ENCODE measurements around the gene SLAIN1.

SLAIN1 gene

DNA sequence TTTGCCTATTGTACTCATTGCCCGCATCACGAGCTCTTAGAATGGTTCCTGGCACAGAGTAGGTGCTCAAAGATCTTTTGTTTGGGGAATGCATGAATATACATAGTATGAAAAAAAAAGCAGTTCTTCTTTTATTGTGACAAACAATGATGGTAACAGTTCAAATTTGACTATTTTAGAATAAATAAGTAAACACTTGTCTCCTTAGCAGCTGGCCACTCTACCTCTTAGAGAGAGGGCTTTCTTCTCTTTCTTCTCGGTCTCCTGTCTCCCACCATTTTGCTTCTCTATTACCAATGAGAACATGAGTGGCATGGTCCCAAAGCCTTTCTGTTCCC lies 639 bp upstream of the SLAIN1 start:
- H3K9me3 Mint-ChIP-seq (ENCODE audit: low read depth) = no peaks in the 10 kb centered on the region
- H3K4me1 Mint-ChIP-seq (ENCODE audit: low read depth) = peaks cover 39% of the 10 kb centered on the region
- no peaks in the 10 kb centered on the region for H3K27me3 Mint-ChIP-seq
- H3K4me3 Mint-ChIP-seq = peak overlapping the region; percentile 89
- H3K27ac Mint-ChIP-seq = peak overlapping the region; percentile 46
- no peaks in the 10 kb centered on the region for H3K36me3 Mint-ChIP-seq

DNA sequence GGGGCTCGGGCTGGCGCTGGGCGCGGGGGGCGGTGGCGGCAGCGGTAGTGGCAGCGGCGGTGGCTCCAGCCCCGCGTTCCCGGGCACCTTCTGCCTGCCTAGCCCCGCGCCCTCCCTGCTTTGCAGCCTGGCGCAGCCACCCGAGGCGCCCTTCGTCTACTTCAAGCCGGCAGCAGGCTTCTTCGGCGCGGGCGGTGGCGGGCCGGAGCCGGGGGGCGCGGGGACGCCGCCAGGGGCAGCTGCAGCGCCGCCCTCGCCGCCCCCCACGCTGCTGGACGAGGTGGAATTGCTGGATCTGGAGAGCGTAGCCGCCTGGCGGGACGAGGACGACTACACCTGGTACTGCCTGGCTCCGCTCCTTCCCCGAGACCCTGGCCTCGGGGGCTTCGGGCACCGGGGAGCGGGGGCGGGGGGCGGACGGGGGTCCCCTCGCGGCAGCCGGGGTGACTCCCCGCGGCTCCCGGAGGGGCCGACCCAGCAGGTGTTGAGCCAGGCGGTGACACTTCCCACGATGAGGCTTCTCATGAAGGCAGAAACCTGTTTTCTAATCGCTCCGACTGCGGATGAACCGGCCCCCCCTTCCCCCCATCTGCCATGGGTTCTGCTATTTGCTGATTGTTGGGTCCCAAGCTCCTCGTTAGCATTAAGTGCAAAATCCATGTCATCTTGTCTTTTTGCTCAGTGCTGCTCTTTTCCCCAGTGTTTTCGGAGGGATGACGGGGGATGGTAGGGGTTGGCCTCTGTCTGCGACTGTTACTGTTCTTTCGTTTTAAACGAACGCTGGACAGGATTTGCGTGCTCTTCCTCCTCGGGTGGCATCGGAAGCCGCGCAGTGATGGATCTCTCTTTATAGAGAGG lies 943 bp downstream of the SLAIN1 start:
- Mint-ChIP-seq H3K4me3 (peak overlapping the region; percentile 99), H3K9me3 (ENCODE audit: low read depth) (no peaks in the 10 kb centered on the region), H3K4me1 (ENCODE audit: low read depth) (peaks cover 49% of the 10 kb centered on the region), H3K27ac (peak overlapping the region; percentile 92), H3K36me3 (no peaks in the 10 kb centered on the region), H3K27me3 (no peaks in the 10 kb centered on the region)

GRCh38 chr13:77699059-77699680 lies 1.7 kb downstream of the SLAIN1 start:
- Mint-ChIP-seq H3K27ac (peak overlapping the region; percentile 92), H3K4me1 (ENCODE audit: low read depth) (peaks cover 49% of the 10 kb centered on the region), H3K4me3 (peak overlapping the region; percentile 99)

DNA sequence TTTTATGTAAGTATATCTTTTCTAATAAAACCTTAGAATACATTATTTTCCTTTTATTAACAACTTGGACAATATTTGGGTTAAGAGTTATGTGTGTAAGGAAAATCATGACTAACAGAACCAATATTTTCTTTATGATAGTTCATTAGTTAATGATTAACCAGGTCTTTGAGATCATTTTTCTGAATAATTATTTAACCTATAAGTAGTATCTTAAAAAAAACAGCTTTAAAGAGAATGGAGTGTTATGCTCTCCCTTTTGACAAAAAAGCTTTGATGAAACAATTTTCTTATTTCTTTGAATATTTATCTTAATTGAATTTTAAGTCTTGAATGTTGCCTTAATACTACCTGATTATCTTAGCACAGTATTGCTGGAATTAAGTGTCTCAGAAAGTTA lies 3.8 kb downstream of the SLAIN1 start:
- Mint-ChIP-seq H3K9me3 (ENCODE audit: low read depth) (no peaks in the 10 kb centered on the region), H3K4me3 (no peak overlapping the region), H3K27me3 (no peaks in the 10 kb centered on the region), H3K36me3 (peaks cover 7% of the 10 kb centered on the region), H3K4me1 (ENCODE audit: low read depth) (peaks cover 49% of the 10 kb centered on the region), H3K27ac (no peak overlapping the region)

More at GRCh38 chr13:77699059-77699680, 1.7 kb downstream of the SLAIN1 start:
- H3K27me3 Mint-ChIP-seq = no peaks in the 10 kb centered on the region
- no peaks in the 10 kb centered on the region for H3K36me3 Mint-ChIP-seq
- H3K9me3 Mint-ChIP-seq (ENCODE audit: low read depth) = no peaks in the 10 kb centered on the region

DNA sequence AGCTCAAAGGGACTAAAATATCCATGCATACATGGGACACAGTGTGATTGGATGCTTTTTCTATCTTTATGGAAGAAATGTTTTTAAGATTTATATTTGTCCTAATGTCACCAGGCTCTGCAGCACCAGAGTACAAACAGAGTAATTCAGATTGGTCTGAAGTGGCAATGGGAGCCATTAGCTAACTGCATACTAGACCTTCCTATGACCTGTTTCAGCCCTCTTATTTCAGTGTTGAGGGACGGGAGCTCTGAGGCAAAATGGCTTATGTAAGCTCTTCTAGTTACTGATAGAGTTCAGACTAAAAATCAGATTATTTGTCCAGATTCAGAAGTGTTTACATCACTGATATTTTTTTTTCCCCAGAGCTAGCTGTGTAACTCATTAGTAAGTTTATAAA lies 4.9 kb downstream of the SLAIN1 start:
- H3K9me3 Mint-ChIP-seq (ENCODE audit: low read depth) = peaks cover 5% of the 10 kb centered on the region
- H3K4me3 Mint-ChIP-seq = no peak overlapping the region

DNA sequence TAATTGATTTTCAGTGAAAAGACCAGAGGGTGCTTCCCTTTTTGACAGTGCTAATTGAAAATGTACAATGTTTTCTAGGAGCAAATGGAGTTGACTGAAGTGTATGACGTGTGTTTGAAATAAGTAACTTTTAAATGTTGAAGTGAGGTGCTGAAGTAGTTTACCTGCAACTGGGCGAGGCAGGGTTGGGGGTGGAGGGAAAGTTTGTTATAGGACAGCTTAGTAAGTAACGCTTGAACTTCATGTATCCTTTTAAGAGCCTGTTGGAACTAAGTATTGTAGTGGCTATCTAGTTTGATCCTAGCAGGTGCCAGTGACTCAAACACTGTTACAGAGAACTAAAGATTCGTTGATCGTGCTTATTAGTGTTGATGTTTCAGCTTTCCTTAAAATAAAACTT lies 5.9 kb downstream of the SLAIN1 start:
- Mint-ChIP-seq H3K27me3 (no peaks in the 10 kb centered on the region), H3K9me3 (ENCODE audit: low read depth) (peaks cover 9% of the 10 kb centered on the region), H3K27ac (no peak overlapping the region), H3K4me1 (ENCODE audit: low read depth) (peaks cover 43% of the 10 kb centered on the region), H3K4me3 (no peak overlapping the region), H3K36me3 (peaks cover 27% of the 10 kb centered on the region)

More for the DNA sequence above, 4.9 kb downstream of the SLAIN1 start:
- Mint-ChIP-seq H3K27ac (no peak overlapping the region), H3K27me3 (no peaks in the 10 kb centered on the region), H3K4me1 (ENCODE audit: low read depth) (peaks cover 43% of the 10 kb centered on the region), H3K36me3 (peaks cover 17% of the 10 kb centered on the region)

GRCh38 chr13:77714119-77714755 lies 16.8 kb downstream of the SLAIN1 start:
- H3K9me3 Mint-ChIP-seq (ENCODE audit: low read depth) = peaks cover 9% of the 10 kb centered on the region
- peaks cover 50% of the 10 kb centered on the region for H3K4me1 Mint-ChIP-seq (ENCODE audit: low read depth)
- H3K36me3 Mint-ChIP-seq = peaks cover 13% of the 10 kb centered on the region
- no peaks in the 10 kb centered on the region for H3K27me3 Mint-ChIP-seq
- H3K4me3 Mint-ChIP-seq = no peak overlapping the region
- no peak overlapping the region for H3K27ac Mint-ChIP-seq

GRCh38 chr13:77715233-77715891 lies 17.9 kb downstream of the SLAIN1 start:
- H3K36me3 Mint-ChIP-seq = peaks cover 10% of the 10 kb centered on the region
- H3K4me1 Mint-ChIP-seq (ENCODE audit: low read depth) = peaks cover 50% of the 10 kb centered on the region
- H3K27ac Mint-ChIP-seq = peak overlapping the region; percentile 7
- H3K4me3 Mint-ChIP-seq = no peak overlapping the region
- no peaks in the 10 kb centered on the region for H3K27me3 Mint-ChIP-seq
- H3K9me3 Mint-ChIP-seq (ENCODE audit: low read depth) = peaks cover 9% of the 10 kb centered on the region

DNA sequence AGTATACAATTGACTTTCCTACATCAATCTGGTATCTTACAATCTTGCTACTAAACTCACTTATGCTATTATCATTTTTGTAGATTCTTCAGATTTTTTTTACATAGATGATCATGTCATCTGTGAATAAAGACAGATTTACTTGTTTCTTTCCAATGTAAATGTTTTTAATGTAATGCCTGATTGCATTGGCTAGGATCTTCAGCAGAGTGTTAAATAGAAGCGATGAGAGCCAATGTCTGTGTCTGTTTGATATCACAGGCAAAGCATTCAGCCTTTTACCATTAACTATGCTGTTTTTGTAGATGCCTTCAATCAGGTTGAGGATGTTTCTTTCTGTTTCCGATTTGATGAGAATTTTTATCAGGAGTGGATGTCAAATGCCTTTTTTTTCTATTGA lies 19.2 kb downstream of the SLAIN1 start:
- peaks cover 56% of the 10 kb centered on the region for H3K4me1 Mint-ChIP-seq (ENCODE audit: low read depth)
- peaks cover 7% of the 10 kb centered on the region for H3K9me3 Mint-ChIP-seq (ENCODE audit: low read depth)
- H3K27ac Mint-ChIP-seq = no peak overlapping the region
- H3K36me3 Mint-ChIP-seq = peaks cover 16% of the 10 kb centered on the region
- H3K4me3 Mint-ChIP-seq = no peak overlapping the region
- no peaks in the 10 kb centered on the region for H3K27me3 Mint-ChIP-seq

DNA sequence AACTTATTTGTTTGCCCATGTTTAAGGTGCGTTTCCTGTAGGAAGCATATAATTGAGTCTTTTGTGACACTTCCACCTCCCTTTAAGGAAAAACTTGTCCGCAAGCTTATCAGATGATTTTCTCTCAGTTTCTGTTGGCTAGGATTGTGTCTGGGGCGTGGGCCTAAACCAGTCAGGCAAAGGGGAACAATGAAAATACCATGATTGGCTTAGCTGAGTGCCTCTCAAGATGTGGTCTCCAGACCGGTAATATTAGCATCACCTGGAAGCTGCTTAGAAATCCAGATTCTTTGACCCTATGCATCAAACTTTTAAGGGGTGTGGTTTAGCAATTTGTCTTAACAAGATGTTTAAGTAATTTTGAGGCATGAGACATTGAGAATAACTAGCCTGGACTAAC lies 20.0 kb downstream of the SLAIN1 start:
- H3K9me3 Mint-ChIP-seq (ENCODE audit: low read depth) = no peaks in the 10 kb centered on the region
- peaks cover 52% of the 10 kb centered on the region for H3K4me1 Mint-ChIP-seq (ENCODE audit: low read depth)
- no peaks in the 10 kb centered on the region for H3K27me3 Mint-ChIP-seq

DNA sequence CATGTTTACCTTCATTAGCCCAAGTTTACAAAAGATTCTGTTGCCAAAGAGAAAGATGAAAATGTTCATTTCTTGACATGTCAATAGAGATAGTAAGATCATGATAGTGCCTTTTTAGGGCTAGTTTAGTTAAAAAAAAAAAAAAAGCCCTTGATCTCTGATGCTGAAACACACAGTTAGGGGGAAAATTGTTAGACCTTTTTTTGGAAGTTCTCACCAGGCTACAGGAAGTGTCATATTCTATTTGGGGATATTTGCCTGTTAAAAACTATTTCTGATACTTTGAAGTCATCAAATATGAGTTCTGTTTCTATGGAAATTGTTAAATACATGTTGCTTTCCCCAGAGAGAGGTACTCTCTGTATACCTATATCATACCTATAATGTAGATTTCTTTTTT lies 21.6 kb downstream of the SLAIN1 start:
- H3K9me3 Mint-ChIP-seq (ENCODE audit: low read depth) = no peaks in the 10 kb centered on the region
- peaks cover 47% of the 10 kb centered on the region for H3K4me1 Mint-ChIP-seq (ENCODE audit: low read depth)
- no peak overlapping the region for H3K27ac Mint-ChIP-seq
- peaks cover 19% of the 10 kb centered on the region for H3K36me3 Mint-ChIP-seq
- H3K27me3 Mint-ChIP-seq = no peaks in the 10 kb centered on the region
- no peak overlapping the region for H3K4me3 Mint-ChIP-seq

More for the DNA sequence above, 20.0 kb downstream of the SLAIN1 start:
- Mint-ChIP-seq H3K27ac (no peak overlapping the region), H3K4me3 (no peak overlapping the region), H3K36me3 (peaks cover 17% of the 10 kb centered on the region)

DNA sequence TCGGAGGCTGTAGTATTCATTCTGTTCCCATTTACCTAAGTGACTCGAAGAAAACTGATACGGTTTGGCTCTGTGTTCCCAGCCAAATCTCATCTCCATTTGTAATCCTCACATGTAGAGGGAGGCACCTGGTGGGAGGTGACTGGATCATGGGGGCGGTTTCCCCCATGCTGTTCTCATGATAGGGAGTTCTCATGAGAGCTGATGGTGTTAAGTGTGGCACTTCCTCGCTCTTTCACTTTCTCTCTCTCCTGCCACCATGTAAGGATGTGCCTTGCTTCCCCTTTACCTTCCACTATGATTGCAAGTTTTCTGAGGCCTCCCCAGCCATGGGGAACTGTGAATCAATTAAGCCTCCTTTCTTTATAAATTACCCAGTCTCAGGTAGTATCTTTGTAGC lies 23.5 kb downstream of the SLAIN1 start:
- Mint-ChIP-seq H3K4me1 (ENCODE audit: low read depth) (peaks cover 40% of the 10 kb centered on the region), H3K4me3 (no peak overlapping the region), H3K9me3 (ENCODE audit: low read depth) (no peaks in the 10 kb centered on the region), H3K27ac (peak overlapping the region; percentile 62), H3K36me3 (peaks cover 22% of the 10 kb centered on the region), H3K27me3 (no peaks in the 10 kb centered on the region)

DNA sequence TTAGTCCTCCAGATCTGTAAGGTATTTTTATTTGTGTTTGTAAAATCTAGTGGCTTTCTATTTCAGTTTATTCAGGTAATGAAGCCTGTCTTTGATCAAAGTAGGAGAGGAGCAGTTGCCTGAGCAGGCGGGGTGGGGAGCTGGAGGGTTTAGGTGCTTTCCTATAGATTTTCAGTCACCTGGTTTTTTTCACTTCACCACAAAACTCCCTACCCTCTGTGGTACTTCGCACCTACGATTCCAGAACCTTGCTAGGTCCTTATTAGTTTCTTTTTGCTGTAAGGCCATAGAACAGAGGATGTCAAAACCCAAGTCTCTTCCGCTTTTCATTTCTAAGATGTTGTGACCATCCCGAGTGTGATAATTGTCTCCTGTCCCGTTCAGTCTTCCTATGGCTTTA lies 26.6 kb downstream of the SLAIN1 start:
- Mint-ChIP-seq H3K4me3 (no peak overlapping the region), H3K36me3 (peaks cover 31% of the 10 kb centered on the region), H3K27ac (no peak overlapping the region), H3K27me3 (no peaks in the 10 kb centered on the region), H3K4me1 (ENCODE audit: low read depth) (peaks cover 31% of the 10 kb centered on the region), H3K9me3 (ENCODE audit: low read depth) (no peaks in the 10 kb centered on the region)

GRCh38 chr13:77725071-77725470 lies 27.6 kb downstream of the SLAIN1 start:
- peaks cover 41% of the 10 kb centered on the region for H3K4me1 Mint-ChIP-seq (ENCODE audit: low read depth)
- H3K27ac Mint-ChIP-seq = no peak overlapping the region
- H3K9me3 Mint-ChIP-seq (ENCODE audit: low read depth) = no peaks in the 10 kb centered on the region
- H3K4me3 Mint-ChIP-seq = no peak overlapping the region
- H3K27me3 Mint-ChIP-seq = no peaks in the 10 kb centered on the region
- H3K36me3 Mint-ChIP-seq = peaks cover 39% of the 10 kb centered on the region

Measured in activated naive CD8-positive, alpha-beta T cell (primary cell).